ENCODE results near the gene ACSS1.

ACSS1 gene

GRCh38 chr20:25025091-25025861, 32.7 kb downstream of the ACSS1 start:
- DNase-seq (ENCODE audit: low spot score): no peak

GRCh38 chr20:25024171-25024570, 33.8 kb downstream of the ACSS1 start:
- TF ChIP-seq CTCF (IDR thresholded peaks at IDR 0.05; ENCODE audit: extremely low read depth, missing control alignments): no peak
- no peak for DNase-seq (ENCODE audit: low spot score)

More at GRCh38 chr20:25025091-25025861, 32.7 kb downstream of the ACSS1 start:
- TF ChIP-seq CTCF (IDR thresholded peaks at IDR 0.05; ENCODE audit: extremely low read depth, missing control alignments): no peak

GRCh38 chr20:25023356-25023755, 34.6 kb downstream of the ACSS1 start:
- no peak for DNase-seq (ENCODE audit: low spot score)
- no peak for TF ChIP-seq CTCF (IDR thresholded peaks at IDR 0.05; ENCODE audit: extremely low read depth, missing control alignments)

GRCh38 chr20:25022680-25023079, 35.3 kb downstream of the ACSS1 start:
- no peak for TF ChIP-seq CTCF (IDR thresholded peaks at IDR 0.05; ENCODE audit: extremely low read depth, missing control alignments)
- DNase-seq (ENCODE audit: low spot score): no peak

GRCh38 chr20:25021336-25021735, 36.6 kb downstream of the ACSS1 start:
- DNase-seq (ENCODE audit: low spot score): no peak
- no peak for TF ChIP-seq CTCF (IDR thresholded peaks at IDR 0.05; ENCODE audit: extremely low read depth, missing control alignments)

- DNase-seq (ENCODE audit: low spot score): no peak
- TF ChIP-seq CTCF (IDR thresholded peaks at IDR 0.05; ENCODE audit: extremely low read depth, missing control alignments): no peak
Observed at GRCh38 chr20:25020901-25021301, 37.0 kb downstream of the ACSS1 start.

- TF ChIP-seq CTCF (IDR thresholded peaks at IDR 0.05; ENCODE audit: extremely low read depth, missing control alignments): no peak
- no peak for DNase-seq (ENCODE audit: low spot score)
Observed at GRCh38 chr20:25020345-25020744, 37.6 kb downstream of the ACSS1 start.

Data from GM20000 (cell line).